Erythroblast (primary cell): Measurements from ENCODE around the gene IWS1.

Experiments
- GATA1 ChIP-seq: IDR thresholded peaks from 2 replicates; pipeline ENCODE4 v1.6.1; 2011; ENCODE audit warnings: low read depth, mild to moderate bottlenecking, control low read depth, low read length, moderate library complexity
- POLR2A ChIP-seq: IDR thresholded peaks from 2 replicates; pipeline ENCODE4 v1.6.1; 2011; ENCODE audit warnings: mild to moderate bottlenecking, low read length

DNA sequence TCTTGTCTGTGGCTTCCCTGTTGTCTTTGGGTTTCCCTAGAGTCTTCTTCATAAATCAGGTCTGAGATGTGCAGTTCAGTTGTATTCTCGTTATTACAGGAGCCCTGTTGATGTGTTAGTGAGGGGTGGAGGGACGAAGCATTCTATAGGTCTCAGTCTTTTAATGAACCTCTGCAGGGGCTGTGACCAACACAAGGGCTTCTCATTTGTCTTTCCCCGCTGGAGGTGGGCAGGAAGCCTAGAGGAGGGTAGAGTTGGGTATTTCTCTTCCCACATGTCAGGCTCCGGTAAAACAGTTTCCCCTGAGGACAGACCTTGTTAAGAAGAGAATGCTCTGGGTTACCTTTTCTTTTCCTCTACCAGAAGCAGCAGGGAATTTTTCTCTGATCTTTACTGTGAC, 76.9 kb downstream of the IWS1 start:
- no peak for TF ChIP-seq POLR2A
- no peak for TF ChIP-seq GATA1
